Measurements from ENCODE around the gene SUZ12. TPM values are rescaled to one million over a fixed set of nuclear protein-coding genes. Genes with fewer than 3 reads are reported as not detected.

SUZ12 gene
- polyA plus RNA-seq, 2 of the 4 experiments (the other 2 are of a cell fraction): 38.6 to 54.6 TPM

DNA sequence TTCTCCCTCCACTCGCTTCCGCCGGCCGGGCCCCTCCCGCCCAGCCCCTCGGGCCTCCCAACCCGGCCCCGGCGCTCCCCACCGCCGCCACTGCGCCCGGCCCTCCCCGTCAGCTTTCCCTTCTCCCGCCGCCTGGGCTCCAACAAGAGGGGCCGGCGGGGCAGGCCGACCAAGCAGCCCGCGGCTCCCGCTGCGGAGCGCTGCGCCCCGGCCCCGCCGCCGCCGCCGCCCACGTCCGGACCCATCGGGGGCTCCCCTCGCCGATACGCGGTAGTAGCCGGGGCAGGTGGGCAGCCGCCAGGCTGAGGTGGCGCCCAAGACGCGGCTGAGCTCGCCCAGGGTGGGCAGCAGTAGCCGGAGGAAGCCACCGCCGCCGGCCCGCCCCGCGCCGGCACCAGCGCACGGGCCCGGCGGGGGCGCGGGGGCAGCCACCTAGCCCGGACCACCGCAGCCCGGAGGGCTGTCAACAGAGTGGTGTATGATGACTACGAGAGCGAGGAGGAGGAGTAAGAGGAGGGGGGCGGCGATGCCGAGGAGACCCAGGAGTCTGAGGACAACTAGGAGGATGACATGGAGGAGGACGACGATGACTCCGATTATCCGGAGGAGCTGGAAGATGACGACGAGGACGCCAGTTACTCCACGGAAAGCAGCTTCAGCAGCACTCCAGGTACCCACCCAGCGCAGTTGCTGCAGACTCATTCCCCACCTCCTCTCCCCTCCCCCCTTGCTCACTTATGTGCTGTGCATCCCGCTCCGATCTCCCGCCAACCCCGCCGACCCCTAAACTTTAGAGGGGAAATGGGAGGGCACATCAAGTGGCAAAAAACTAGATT lies 70.9 kb downstream of the SUZ12 start:
- POLR2A ChIA-PET: interaction anchor here (0.8 to 1.3 kb wide), 5 partner anchors 12 to 131 kb away, joined by 3 to 5 read pairs (median 3); partner anchors contain the start of gene UTP6
- no peaks in the 10 kb centered on the region for H3K9me3 ChIP-seq
- WGBS (ENCODE audit: missing lambda C conversion rate): under 1% methylated on average over 33 of the region's 80 CpGs
- H3K4me1 ChIP-seq: peaks cover 8% of the 10 kb centered on the region; the same call in 1 of the 3 replicates
- peak overlapping the region; percentile 98 for H3K4me2 ChIP-seq
- DNase-seq (ENCODE audit: low read depth in 1 of 2, low spot score in 1 of 2) (peak; percentile 45 to 48), ATAC-seq (peak; percentile 78 to 85), FAIRE-seq (no peak)
- peak overlapping the region; percentile 84 to 96 for H3K27ac ChIP-seq
- H3K4me3 ChIP-seq: peak overlapping the region; percentile 92
- CTCF ChIA-PET: interaction anchor here (0.6 to 3.9 kb wide), 27 partner anchors 9 to 451 kb away, joined by 3 to 48 read pairs (median 4); no protein-coding TSS in a partner anchor
- TF ChIP-seq JUN (IDR thresholded peaks at IDR 0.05): peak; percentile 46 to 81; a peak in 2 of 5 replicates
- peak; percentile 23; the same call in 1 of the 2 replicates for TF ChIP-seq POLR2A (IDR thresholded peaks at IDR 0.05; ENCODE audit: low read length)
- TF ChIP-seq MAZ (IDR thresholded peaks at IDR 0.05; ENCODE audit: borderline replicate concordance, low read depth, low read length): no peak
- TF ChIP-seq, protein P1, sequence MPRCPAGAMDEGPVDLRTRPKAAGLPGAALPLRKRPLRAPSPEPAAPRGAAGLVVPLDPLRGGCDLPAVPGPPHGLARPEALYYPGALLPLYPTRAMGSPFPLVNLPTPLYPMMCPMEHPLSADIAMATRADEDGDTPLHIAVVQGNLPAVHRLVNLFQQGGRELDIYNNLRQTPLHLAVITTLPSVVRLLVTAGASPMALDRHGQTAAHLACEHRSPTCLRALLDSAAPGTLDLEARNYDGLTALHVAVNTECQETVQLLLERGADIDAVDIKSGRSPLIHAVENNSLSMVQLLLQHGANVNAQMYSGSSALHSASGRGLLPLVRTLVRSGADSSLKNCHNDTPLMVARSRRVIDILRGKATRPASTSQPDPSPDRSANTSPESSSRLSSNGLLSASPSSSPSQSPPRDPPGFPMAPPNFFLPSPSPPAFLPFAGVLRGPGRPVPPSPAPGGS (IDR thresholded peaks at IDR 0.05): 0 out of 3 replicates have a peak, but pooled peaks have one; percentile 38
- TF ChIP-seq MAX (IDR thresholded peaks at IDR 0.05): peak; percentile 32; the same call in 1 of the 2 replicates
- 0 out of 5 replicates have a peak, but pooled peaks of 1 of the 2 experiments have one; percentile 6 for TF ChIP-seq RAD21 (conservative IDR thresholded peaks at IDR 0.05 in 1 of 2, IDR thresholded peaks at IDR 0.05 in 1 of 2)
- no peak for TF ChIP-seq FOXS1 (CRISPR knock-in tag; IDR thresholded peaks at IDR 0.05)

- Histone ChIP-seq H3K27ac (no peak overlapping the region), H3K9me3 (no peaks in the 10 kb centered on the region), H3K4me1 (peaks cover 8% of the 10 kb centered on the region; the same call in 1 of the 3 replicates), H3K4me2 (peak overlapping the region; percentile 98), H3K4me3 (no peak overlapping the region)
- ChIA-PET CTCF (interaction anchor here (0.7 to 3.9 kb wide), 5 partner anchors 9 to 868 kb away, joined by 3 to 48 read pairs (median 4); partner anchors contain the start of gene MYO1D), POLR2A (no interaction called here)
- ATAC-seq (no peak), DNase-seq (ENCODE audit: low read depth in 1 of 2, low spot score in 1 of 2) (no peak), FAIRE-seq (no peak)
- TF ChIP-seq, protein P2, sequence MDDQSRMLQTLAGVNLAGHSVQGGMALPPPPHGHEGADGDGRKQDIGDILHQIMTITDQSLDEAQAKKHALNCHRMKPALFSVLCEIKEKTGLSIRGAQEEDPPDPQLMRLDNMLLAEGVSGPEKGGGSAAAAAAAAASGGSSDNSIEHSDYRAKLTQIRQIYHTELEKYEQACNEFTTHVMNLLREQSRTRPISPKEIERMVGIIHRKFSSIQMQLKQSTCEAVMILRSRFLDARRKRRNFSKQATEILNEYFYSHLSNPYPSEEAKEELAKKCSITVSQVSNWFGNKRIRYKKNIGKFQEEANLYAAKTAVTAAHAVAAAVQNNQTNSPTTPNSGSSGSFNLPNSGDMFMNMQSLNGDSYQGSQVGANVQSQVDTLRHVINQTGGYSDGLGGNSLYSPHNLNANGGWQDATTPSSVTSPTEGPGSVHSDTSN (IDR thresholded peaks at IDR 0.05): no peak
- TF ChIP-seq JUNB (IDR thresholded peaks at IDR 0.05) (no peak), ESRRA (IDR thresholded peaks at IDR 0.05; ENCODE audit: borderline replicate concordance, low read length) (no peak), CBX8 (IDR thresholded peaks at IDR 0.05) (no peak), RNF2 (IDR thresholded peaks at IDR 0.05; ENCODE audit: borderline replicate concordance, low read depth) (no peak), TP53 (CRISPR knock-in tag; IDR thresholded peaks at IDR 0.05) (no peak), CHD2 (IDR thresholded peaks at IDR 0.05; ENCODE audit: low read length, partially characterized antibody) (no peak), EHMT2 (IDR thresholded peaks at IDR 0.05; ENCODE audit: low read depth) (no peak), RARB (CRISPR knock-in tag; IDR thresholded peaks at IDR 0.05) (no peak), PHF8 (IDR thresholded peaks at IDR 0.05; ENCODE audit: borderline replicate concordance, low read depth) (no peak), FOSB (CRISPR knock-in tag; IDR thresholded peaks at IDR 0.05) (no peak), TFCP2L1 (CRISPR knock-in tag; IDR thresholded peaks at IDR 0.05) (no peak), FOXS1 (CRISPR knock-in tag; IDR thresholded peaks at IDR 0.05) (no peak), ZC3H11A (IDR thresholded peaks at IDR 0.05) (no peak), HDAC2 (IDR thresholded peaks at IDR 0.05) (no peak)
- TF ChIP-seq, protein P3, sequence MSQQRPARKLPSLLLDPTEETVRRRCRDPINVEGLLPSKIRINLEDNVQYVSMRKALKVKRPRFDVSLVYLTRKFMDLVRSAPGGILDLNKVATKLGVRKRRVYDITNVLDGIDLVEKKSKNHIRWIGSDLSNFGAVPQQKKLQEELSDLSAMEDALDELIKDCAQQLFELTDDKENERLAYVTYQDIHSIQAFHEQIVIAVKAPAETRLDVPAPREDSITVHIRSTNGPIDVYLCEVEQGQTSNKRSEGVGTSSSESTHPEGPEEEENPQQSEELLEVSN (IDR thresholded peaks at IDR 0.05; ENCODE audit: borderline replicate concordance, low read depth): no peak
- 96% methylated on average over 2 of the region's 2 CpGs for WGBS (ENCODE audit: missing lambda C conversion rate)
Observed at GRCh38 chr17:32009262-32009542, 72.4 kb downstream of the SUZ12 start.

Measured in A549 (cell line).